NT2/D1 (cell line): ENCODE measurements around the gene TIMELESS.

Experiments
- SUZ12 ChIP-seq: IDR thresholded peaks from 2 replicates; pipeline ENCODE4 v1.6.1; 2011; ENCODE audit not compliant: insufficient read length, insufficient read depth; ENCODE audit errors: extremely low read depth
- YY1 ChIP-seq: IDR thresholded peaks from 2 replicates; pipeline ENCODE4 v1.6.1; 2011; ENCODE audit not compliant: insufficient read length, insufficient read depth
- ZNF274 ChIP-seq: IDR thresholded peaks from 2 replicates; pipeline ENCODE4 v1.6.1; 2011; ENCODE audit warnings: mild to moderate bottlenecking, low read depth, low read length

DNA sequence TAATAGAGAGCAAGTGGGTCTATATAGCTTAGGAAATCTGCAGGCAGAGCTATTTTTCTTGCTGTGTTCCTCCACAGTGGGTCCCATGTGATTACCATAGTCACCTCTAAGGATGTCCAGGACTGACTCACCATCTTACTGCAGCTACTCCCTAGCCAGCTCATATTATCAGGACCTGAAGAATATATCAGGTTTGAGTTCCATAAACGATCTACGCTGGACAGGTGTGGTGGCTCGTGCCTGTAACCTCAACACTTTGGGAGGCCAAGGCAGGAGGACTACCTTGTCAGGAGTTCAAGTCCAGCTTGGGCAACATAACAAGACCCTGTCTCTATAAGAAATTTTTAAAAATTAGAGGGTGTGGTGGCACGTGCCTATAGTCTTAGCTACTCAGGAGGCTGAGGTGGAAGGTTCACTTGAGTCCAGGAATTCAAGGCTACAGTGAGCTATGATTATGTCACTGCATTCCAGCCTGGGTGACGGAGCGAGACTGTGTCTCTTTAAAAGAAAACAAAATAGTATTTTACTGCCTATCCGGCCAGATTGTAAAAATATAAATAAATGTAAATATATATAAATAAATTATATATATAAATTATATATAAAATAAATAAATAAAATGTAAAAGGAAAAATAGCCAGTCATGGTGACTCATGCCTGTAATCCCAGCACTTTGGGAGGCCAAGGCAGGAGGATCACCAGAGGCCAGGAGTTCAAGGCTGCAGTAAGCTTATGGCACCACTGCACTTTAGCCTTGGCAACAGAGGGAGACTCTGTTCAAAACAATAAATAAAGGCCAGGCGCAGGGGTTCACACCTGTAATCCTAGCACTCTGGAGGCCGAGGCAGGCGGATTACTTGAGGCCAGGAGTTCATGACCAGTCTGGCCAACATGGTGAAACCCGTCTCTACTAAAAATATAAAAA, 12.3 kb upstream of the TIMELESS start:
- TF ChIP-seq ZNF274 (no peak), YY1 (no peak), SUZ12 (no peak)
